BE2C (cell line): Measurements from ENCODE around the gene CLHC1.
"Not testable (repeated sequence)": the region's sequence is repeated elsewhere in the genome, so short reads cannot be mapped to it uniquely, and the experiment has no call there.

Experiments
- DNase-seq: peaks from one replicate; pipeline ENCODE4 v3.0.0-alpha.2; 2020
- H3K27me3 ChIP-seq: fragments of 250-450 bp; sonication (Bioruptor Pico); 2 replicates; pipeline ENCODE4 v1.5.1; 2020; ENCODE audit warnings: mild to moderate bottlenecking
- H3K36me3 ChIP-seq: fragments of 250-450 bp; sonication (Bioruptor Pico); 2 replicates; pipeline ENCODE4 v1.5.1; 2020; ENCODE audit warnings: mild to moderate bottlenecking
- H3K4me1 ChIP-seq: fragments of 250-450 bp; sonication (Bioruptor Pico); 2 replicates; pipeline ENCODE4 v1.5.1; 2020
- H3K4me3 ChIP-seq: 2 replicates; pipeline ENCODE4 v1.5.1; 2011; ENCODE audit warnings: low read depth, low read length
- H3K9me3 ChIP-seq: fragments of 250-450 bp; sonication (Bioruptor Pico); 2 replicates; pipeline ENCODE4 v1.5.1; 2020
- TF ChIP-seq, protein P1 (sequence below): IDR thresholded peaks from 2 replicates; pipeline ENCODE4 v1.5.1; 2012; ENCODE audit warnings: mild to moderate bottlenecking, low read depth, low read length

CLHC1 gene

DNA sequence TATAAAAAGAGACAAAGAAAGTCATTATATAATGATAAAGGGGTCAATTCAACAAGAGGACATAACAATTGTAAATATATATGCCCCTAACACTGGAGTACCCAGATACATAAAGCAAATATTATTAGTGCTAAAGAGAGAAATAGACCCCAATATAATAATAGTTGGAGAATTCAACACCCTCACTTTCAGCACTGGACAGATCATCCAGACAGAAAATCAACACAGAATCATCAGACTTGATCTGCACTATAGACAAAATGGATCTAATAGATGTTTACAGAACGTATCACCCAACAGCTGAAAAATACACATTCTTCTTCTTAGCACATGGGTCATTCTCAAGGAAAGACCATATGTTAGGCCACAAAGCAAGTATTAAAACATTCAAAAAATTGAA lies 31.7 kb downstream of the CLHC1 start:
- H3K9me3 ChIP-seq: no peaks in the 10 kb centered on the region

GRCh38 chr2:55196526-55196925 lies 35.6 kb downstream of the CLHC1 start:
- no peak for DNase-seq
- TF ChIP-seq, protein P1, sequence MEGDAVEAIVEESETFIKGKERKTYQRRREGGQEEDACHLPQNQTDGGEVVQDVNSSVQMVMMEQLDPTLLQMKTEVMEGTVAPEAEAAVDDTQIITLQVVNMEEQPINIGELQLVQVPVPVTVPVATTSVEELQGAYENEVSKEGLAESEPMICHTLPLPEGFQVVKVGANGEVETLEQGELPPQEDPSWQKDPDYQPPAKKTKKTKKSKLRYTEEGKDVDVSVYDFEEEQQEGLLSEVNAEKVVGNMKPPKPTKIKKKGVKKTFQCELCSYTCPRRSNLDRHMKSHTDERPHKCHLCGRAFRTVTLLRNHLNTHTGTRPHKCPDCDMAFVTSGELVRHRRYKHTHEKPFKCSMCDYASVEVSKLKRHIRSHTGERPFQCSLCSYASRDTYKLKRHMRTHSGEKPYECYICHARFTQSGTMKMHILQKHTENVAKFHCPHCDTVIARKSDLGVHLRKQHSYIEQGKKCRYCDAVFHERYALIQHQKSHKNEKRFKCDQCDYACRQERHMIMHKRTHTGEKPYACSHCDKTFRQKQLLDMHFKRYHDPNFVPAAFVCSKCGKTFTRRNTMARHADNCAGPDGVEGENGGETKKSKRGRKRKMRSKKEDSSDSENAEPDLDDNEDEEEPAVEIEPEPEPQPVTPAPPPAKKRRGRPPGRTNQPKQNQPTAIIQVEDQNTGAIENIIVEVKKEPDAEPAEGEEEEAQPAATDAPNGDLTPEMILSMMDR: no peak
- H3K4me1 ChIP-seq: no peaks in the 10 kb centered on the region
- H3K36me3 ChIP-seq: no peaks in the 10 kb centered on the region
- H3K4me3 ChIP-seq: no peak overlapping the region
- no peaks in the 10 kb centered on the region for H3K27me3 ChIP-seq
- no peaks in the 10 kb centered on the region for H3K9me3 ChIP-seq

More for the DNA sequence above, 31.7 kb downstream of the CLHC1 start:
- H3K4me1 ChIP-seq: no peaks in the 10 kb centered on the region
- DNase-seq: no peak
- H3K27me3 ChIP-seq: no peaks in the 10 kb centered on the region
- no peak overlapping the region for H3K4me3 ChIP-seq
- H3K36me3 ChIP-seq: no peaks in the 10 kb centered on the region
- TF ChIP-seq, protein P1: no peak

DNA sequence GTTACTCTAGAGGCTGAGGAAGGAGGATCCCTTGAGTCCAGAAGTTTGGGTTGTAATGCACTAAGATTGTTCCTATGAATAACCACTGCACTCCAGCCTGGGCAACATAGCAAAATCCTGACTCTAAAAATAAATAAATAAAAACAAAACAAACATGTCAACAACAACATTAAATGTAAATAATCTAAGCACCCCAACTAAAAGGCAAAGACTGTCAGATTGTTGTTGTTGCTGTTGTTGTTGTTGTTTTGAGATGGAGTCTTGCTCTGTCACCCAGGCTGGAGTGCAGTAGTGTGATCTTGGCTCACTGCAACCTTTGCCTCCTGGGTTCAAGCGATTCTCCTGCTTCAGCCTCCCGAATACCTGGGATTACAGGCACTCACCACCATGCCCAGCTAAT lies 40.2 kb downstream of the CLHC1 start:
- not testable (repeated sequence) for H3K9me3 ChIP-seq, H3K4me1 ChIP-seq, H3K4me3 ChIP-seq, H3K36me3 ChIP-seq, DNase-seq, H3K27me3 ChIP-seq

DNA sequence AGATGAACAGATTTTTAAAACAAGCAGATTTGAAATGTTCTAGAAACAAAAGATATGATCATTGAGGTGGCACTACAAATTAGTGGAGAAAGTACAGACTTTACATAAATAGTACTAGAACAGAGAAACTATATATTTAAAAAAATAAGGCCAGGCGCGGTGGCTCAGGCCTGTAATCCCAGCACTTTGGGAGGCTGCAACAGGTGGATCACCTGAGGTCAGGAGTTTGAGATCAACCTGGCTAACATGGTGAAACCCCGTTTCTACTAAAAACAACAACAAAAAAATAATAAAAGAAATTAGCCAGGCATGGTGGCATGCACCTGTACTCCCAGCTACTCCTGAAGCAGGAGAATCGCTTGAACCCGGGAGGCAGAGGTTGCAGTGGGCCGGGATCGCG lies 45.3 kb downstream of the CLHC1 start:
- not testable (repeated sequence) for H3K9me3 ChIP-seq, H3K4me1 ChIP-seq, H3K4me3 ChIP-seq, H3K36me3 ChIP-seq, H3K27me3 ChIP-seq, DNase-seq

- Histone ChIP-seq H3K9me3 (no peaks in the 10 kb centered on the region), H3K36me3 (no peaks in the 10 kb centered on the region), H3K27me3 (no peaks in the 10 kb centered on the region), H3K4me3 (no peak overlapping the region), H3K4me1 (no peaks in the 10 kb centered on the region)
- TF ChIP-seq, protein P1: no peak
- DNase-seq: no peak
These were observed 51.7 kb downstream of the CLHC1 start for GRCh38 chr2:55180374-55180773.

GRCh38 chr2:55176094-55176415 lies 56.0 kb downstream of the CLHC1 start:
- Histone ChIP-seq H3K36me3 (no peaks in the 10 kb centered on the region), H3K27me3 (no peaks in the 10 kb centered on the region), H3K9me3 (no peaks in the 10 kb centered on the region), H3K4me3 (no peak overlapping the region), H3K4me1 (no peaks in the 10 kb centered on the region)
- DNase-seq: no peak
- TF ChIP-seq, protein P1: no peak

- TF ChIP-seq, protein P1: peak; percentile 53
These were observed 56.6 kb downstream of the CLHC1 start for GRCh38 chr2:55175254-55176093.

More at GRCh38 chr2:55175254-55176093, 56.6 kb downstream of the CLHC1 start:
- no peak for DNase-seq
- Histone ChIP-seq H3K9me3 (no peaks in the 10 kb centered on the region), H3K4me3 (no peak overlapping the region), H3K36me3 (no peaks in the 10 kb centered on the region), H3K4me1 (no peaks in the 10 kb centered on the region), H3K27me3 (no peaks in the 10 kb centered on the region)
